ENCODE measurements around the gene VWA8. TPM values are rescaled to one million over a fixed set of nuclear protein-coding genes. Genes with fewer than 3 reads are reported as not detected.

Gene VWA8
- total and polyA plus RNA-seq, 4 donors: 4.7 to 26.3 (median 11.9) TPM

DNA sequence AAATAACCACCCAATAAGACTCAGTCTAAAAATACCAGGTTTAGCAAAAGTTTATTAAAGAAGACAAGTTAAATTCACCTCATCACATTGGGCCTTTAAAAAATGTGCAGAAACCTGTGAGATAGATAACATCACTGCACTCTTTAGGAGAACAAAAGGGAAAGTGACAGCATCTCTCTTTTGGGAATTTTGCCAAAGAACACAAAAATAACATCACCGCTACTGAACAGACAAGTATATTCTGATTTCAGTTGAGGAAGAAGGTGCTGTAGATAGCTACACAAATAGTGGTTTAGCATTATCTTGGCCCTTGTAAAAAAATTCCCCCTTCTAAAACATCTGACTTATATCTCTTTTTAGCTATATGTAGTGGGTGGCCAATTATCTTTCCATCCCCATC is 244.7 kb downstream of the VWA8 start:
- peaks cover 0 to 9% (median 1%) of the 10 kb centered on the region in 4 donors for H3K36me3 ChIP-seq (ENCODE audit: control insufficient read depth in 4 of 4, insufficient read depth in 4 of 4, low read length in 4 of 4)
- H3K4me3 ChIP-seq: no peak overlapping the region
- TF ChIP-seq, protein P1, sequence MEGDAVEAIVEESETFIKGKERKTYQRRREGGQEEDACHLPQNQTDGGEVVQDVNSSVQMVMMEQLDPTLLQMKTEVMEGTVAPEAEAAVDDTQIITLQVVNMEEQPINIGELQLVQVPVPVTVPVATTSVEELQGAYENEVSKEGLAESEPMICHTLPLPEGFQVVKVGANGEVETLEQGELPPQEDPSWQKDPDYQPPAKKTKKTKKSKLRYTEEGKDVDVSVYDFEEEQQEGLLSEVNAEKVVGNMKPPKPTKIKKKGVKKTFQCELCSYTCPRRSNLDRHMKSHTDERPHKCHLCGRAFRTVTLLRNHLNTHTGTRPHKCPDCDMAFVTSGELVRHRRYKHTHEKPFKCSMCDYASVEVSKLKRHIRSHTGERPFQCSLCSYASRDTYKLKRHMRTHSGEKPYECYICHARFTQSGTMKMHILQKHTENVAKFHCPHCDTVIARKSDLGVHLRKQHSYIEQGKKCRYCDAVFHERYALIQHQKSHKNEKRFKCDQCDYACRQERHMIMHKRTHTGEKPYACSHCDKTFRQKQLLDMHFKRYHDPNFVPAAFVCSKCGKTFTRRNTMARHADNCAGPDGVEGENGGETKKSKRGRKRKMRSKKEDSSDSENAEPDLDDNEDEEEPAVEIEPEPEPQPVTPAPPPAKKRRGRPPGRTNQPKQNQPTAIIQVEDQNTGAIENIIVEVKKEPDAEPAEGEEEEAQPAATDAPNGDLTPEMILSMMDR (IDR thresholded peaks at IDR 0.05; ENCODE audit: control extremely low read depth, extremely low read depth): no peak
- H3K27ac ChIP-seq (ENCODE audit: low read depth in 1 of 2, low read length in 1 of 2): no peak overlapping the region
- DNase-seq (no peak), ATAC-seq (ENCODE audit: insufficient read depth, low FRiP score) (no peak)
- H3K9me3 ChIP-seq (ENCODE audit: control insufficient read depth in 4 of 4, insufficient read depth in 3 of 4, low read length in 3 of 4): no peaks in the 10 kb centered on the region
- WGBS, 2 donors: 79 to 84% methylated on average over 1 of the region's 1 CpG
- no peak overlapping the region for H3K9ac ChIP-seq (ENCODE audit: insufficient read depth in 1 of 2, low read length in 2 of 2)
- peaks cover 0 to 5% (median under 1%) of the 10 kb centered on the region in 5 donors for H3K4me1 ChIP-seq (ENCODE audit: control insufficient read depth in 5 of 5, insufficient read depth in 5 of 5, low read length in 5 of 5)
- no peaks in the 10 kb centered on the region for H3K27me3 ChIP-seq (ENCODE audit: control insufficient read depth in 3 of 3, insufficient read depth in 3 of 3, low read length in 2 of 3)

DNA sequence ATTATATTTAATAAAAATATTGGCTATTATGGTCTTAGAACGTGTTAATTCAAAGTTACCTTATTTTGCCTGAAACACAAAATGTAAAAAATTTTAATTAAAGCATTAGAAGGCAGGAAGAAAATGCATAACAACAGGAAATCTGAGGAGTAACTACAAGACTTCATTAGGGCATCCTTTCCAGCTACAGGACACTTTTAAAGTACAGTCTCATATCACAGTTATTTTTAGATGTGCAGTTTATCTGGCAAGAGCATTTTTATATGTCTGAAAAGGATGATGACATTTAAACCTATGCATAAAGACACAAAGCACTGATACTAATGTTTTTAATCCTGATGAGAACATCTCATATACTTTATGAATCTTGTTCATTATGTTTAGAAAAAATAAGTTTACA is 247.5 kb downstream of the VWA8 start:
- no peaks in the 10 kb centered on the region for H3K27me3 ChIP-seq (ENCODE audit: control insufficient read depth in 3 of 3, insufficient read depth in 3 of 3, low read length in 2 of 3)
- no peak overlapping the region for H3K27ac ChIP-seq (ENCODE audit: low read depth in 1 of 2, low read length in 1 of 2)
- peaks cover 0 to 29% (median 7%) of the 10 kb centered on the region in 5 donors for H3K4me1 ChIP-seq (ENCODE audit: control insufficient read depth in 5 of 5, insufficient read depth in 5 of 5, low read length in 5 of 5)
- no peaks in the 10 kb centered on the region for H3K36me3 ChIP-seq (ENCODE audit: control insufficient read depth in 4 of 4, insufficient read depth in 4 of 4, low read length in 4 of 4)
- 82 to 83% methylated on average over 1 of the region's 1 CpG for WGBS, 2 donors
- TF ChIP-seq, protein P1 (IDR thresholded peaks at IDR 0.05; ENCODE audit: control extremely low read depth, extremely low read depth): no peak
- H3K4me3 ChIP-seq: no peak overlapping the region
- no peak for ATAC-seq (ENCODE audit: insufficient read depth, low FRiP score)
- DNase-seq: no peak
- H3K9me3 ChIP-seq (ENCODE audit: control insufficient read depth in 4 of 4, insufficient read depth in 3 of 4, low read length in 3 of 4): no peaks in the 10 kb centered on the region
- H3K9ac ChIP-seq (ENCODE audit: insufficient read depth in 1 of 2, low read length in 2 of 2): no peak overlapping the region

DNA sequence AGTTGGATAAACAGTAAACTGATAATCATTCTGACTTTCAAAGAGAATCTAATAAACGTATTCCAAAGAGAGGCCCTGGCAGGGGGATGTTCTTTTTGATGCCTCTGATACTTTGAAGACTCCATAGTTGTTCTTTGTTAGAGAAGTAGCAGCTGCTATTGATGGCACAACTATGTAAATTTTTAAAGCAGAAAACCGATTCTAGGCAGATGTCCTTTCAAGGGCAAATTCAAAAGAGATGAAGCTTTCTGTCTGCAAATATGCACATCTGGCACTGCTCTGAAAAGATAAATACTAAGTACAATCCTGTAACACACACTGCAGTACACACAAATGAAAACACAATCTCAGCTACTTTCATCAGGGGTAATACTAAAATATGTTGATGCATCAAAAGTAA is 250.1 kb downstream of the VWA8 start:
- Histone ChIP-seq H3K4me3 (no peak overlapping the region), H3K27me3 (ENCODE audit: control insufficient read depth in 3 of 3, insufficient read depth in 3 of 3, low read length in 2 of 3) (no peaks in the 10 kb centered on the region), H3K36me3 (ENCODE audit: control insufficient read depth in 4 of 4, insufficient read depth in 4 of 4, low read length in 4 of 4) (no peaks in the 10 kb centered on the region), H3K9me3 (ENCODE audit: control insufficient read depth in 4 of 4, insufficient read depth in 3 of 4, low read length in 3 of 4) (no peaks in the 10 kb centered on the region), H3K9ac (ENCODE audit: insufficient read depth in 1 of 2, low read length in 2 of 2) (peak overlapping the region in 1 of 2 donors; percentile 39), H3K27ac (ENCODE audit: low read depth in 1 of 2, low read length in 1 of 2) (no peak overlapping the region), H3K4me1 (ENCODE audit: control insufficient read depth in 5 of 5, insufficient read depth in 5 of 5, low read length in 5 of 5) (peaks cover 0 to 44% (median 13%) of the 10 kb centered on the region in 5 donors)
- WGBS, 2 donors: 79 to 81% methylated on average over 2 of the region's 2 CpGs
- peak in 2 of 3 donors; percentile 68 to 71 for DNase-seq
- no peak for ATAC-seq (ENCODE audit: insufficient read depth, low FRiP score)
- TF ChIP-seq, protein P1 (IDR thresholded peaks at IDR 0.05; ENCODE audit: control extremely low read depth, extremely low read depth): no peak

DNA sequence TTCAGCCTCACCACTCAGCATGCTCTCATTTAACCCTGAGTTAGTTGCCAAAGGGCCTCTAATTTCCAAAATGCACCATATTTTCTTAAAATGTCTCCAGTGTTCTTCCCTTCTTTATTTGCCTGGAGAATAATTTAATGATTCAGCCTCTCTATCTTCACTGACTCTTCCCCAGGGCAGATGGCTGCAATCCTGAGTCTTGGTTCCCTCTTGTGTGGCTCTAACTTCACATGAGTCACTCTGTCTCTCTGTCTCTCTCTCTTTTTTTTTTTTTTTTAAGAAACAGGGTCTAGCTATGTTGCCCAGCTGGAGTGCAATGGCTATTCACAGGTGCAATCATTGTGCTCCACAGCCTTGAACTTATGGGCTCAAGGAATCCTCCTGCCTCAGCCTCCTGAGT is 251.4 kb downstream of the VWA8 start:
- TF ChIP-seq, protein P1 (IDR thresholded peaks at IDR 0.05; ENCODE audit: control extremely low read depth, extremely low read depth): no peak
- Histone ChIP-seq H3K27me3 (ENCODE audit: control insufficient read depth in 3 of 3, insufficient read depth in 3 of 3, low read length in 2 of 3) (no peaks in the 10 kb centered on the region), H3K27ac (ENCODE audit: low read depth in 1 of 2, low read length in 1 of 2) (no peak overlapping the region)

More for the DNA sequence above, 251.4 kb downstream of the VWA8 start:
- no peaks in the 10 kb centered on the region for H3K36me3 ChIP-seq (ENCODE audit: control insufficient read depth in 4 of 4, insufficient read depth in 4 of 4, low read length in 4 of 4)
- no peak for ATAC-seq (ENCODE audit: insufficient read depth, low FRiP score)
- peaks cover 0 to 44% (median 13%) of the 10 kb centered on the region in 5 donors for H3K4me1 ChIP-seq (ENCODE audit: control insufficient read depth in 5 of 5, insufficient read depth in 5 of 5, low read length in 5 of 5)
- no peak for DNase-seq
- H3K9ac ChIP-seq (ENCODE audit: insufficient read depth in 1 of 2, low read length in 2 of 2): no peak overlapping the region
- H3K4me3 ChIP-seq: no peak overlapping the region
- no peaks in the 10 kb centered on the region for H3K9me3 ChIP-seq (ENCODE audit: control insufficient read depth in 4 of 4, insufficient read depth in 3 of 4, low read length in 3 of 4)

Measured in lung (tissue), 12 donors.